CD4-positive, alpha-beta T cell treated with Interleukin-4 for 4 hours (primary cell): Measurements from ENCODE around the gene GOLIM4.
"Not testable (repeated sequence)": the region's sequence is repeated elsewhere in the genome, so short reads cannot be mapped to it uniquely, and the experiment has no call there.

Experiments used
- DNase-seq: peaks from one replicate; pipeline ENCODE4 v3.0.0-alpha.2; 2020

Gene GOLIM4

GRCh38 chr3:168071591-168072322 lies 24.0 kb downstream of the GOLIM4 start:
- no peak for DNase-seq

DNA sequence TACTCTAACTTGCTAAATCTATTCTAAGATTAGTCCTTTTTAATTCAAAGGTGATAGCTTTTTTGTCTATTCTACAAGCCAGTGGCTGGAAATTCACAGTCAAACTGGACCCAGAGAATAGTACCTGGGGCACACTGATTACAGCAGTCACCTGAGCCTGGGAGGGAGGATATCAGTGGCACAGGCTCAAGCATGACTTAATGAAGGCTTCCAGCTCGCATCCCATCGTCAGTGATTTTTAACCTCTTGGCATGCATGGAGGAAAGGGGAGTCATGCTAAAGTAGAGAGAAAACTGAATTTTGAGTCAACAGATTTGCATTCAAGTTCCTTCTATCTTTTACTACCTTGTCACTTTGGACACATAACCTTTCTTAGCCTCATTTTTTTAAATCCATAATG lies 24.8 kb downstream of the GOLIM4 start:
- no peak for DNase-seq

GRCh38 chr3:168068346-168068745 lies 27.4 kb downstream of the GOLIM4 start:
- no peak for DNase-seq

- DNase-seq: no peak
Measured at GRCh38 chr3:168066882-168067281, 28.8 kb downstream of the GOLIM4 start.

DNA sequence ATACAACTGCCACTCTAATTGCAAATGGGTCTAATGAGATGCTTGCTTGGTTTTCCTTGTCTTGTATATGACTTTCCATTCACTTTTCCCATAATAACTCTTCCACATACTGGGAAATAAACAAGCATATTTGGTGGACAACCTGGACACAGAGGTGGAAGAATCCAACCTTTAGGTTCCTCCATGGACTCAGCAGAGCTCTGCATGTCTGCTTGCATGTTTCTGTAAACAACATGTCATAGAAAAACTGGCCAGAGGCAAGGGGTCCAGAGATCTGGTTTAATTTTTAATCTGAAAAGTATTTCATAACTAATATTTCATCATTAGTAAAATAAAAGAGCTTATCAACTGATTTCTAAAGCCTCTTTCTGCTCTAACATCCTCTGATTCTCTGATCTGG lies 30.2 kb downstream of the GOLIM4 start:
- DNase-seq: no peak

GRCh38 chr3:168063122-168063521 lies 32.6 kb downstream of the GOLIM4 start:
- no peak for DNase-seq

- DNase-seq: no peak
Measured at GRCh38 chr3:168062679-168063078, 33.0 kb downstream of the GOLIM4 start.

DNA sequence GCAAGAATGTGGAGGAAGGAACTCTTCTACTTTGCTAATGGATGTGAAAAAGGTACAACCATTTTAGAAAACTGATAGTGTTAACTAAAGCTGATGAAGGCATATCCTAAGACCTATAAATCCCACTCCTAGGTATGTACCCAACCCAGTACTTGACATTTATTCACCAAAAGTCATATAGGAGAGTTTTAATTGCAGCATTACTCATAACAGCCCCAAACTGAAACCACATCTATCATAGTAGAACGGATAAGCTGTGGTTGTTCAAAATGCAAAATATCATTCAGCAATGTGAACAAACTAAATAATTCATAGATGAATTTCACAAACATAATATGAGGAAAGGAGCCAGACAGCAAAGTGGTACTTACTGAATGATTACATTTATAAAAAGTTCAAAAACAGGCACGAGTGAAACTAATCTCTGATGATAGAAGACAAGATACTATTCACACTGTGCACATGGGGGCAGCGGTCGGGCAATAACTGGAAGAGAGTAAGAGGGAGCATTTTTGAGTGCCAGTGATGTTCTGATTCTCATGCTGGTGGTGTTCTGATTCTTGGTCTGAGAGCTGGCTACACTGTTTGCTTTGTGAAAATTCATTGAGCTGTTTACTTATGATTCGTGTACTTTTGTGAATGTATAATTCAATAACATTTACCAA lies 34.3 kb downstream of the GOLIM4 start:
- DNase-seq: no peak

- DNase-seq: no peak
Measured at GRCh38 chr3:168060317-168060716, 35.4 kb downstream of the GOLIM4 start.

- DNase-seq: no peak
Measured at GRCh38 chr3:168058481-168058880, 37.2 kb downstream of the GOLIM4 start.

GRCh38 chr3:168056398-168057230 lies 39.1 kb downstream of the GOLIM4 start:
- DNase-seq: not testable (repeated sequence)

GRCh38 chr3:168054447-168054846 lies 41.3 kb downstream of the GOLIM4 start:
- DNase-seq: no peak

- no peak for DNase-seq
Measured at GRCh38 chr3:168053115-168053514, 42.6 kb downstream of the GOLIM4 start.

DNA sequence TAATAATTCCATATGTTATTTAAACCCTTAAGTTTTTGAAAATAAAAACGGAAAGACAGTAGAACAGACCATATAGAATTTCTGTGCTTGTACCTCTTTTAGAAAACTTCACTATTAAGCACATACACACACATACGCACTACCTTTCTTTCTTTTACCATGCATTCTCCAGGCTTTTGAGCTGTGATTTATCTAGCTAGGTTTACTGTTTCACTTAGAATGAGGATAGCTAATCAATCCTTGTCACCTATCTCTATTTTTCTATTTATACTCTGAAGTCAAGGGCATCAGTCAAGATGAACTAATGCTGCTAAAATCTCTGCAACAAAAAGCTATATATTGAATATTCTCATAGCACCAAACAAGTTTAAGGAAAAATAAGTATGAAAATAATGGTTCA lies 43.2 kb downstream of the GOLIM4 start:
- no peak for DNase-seq

DNA sequence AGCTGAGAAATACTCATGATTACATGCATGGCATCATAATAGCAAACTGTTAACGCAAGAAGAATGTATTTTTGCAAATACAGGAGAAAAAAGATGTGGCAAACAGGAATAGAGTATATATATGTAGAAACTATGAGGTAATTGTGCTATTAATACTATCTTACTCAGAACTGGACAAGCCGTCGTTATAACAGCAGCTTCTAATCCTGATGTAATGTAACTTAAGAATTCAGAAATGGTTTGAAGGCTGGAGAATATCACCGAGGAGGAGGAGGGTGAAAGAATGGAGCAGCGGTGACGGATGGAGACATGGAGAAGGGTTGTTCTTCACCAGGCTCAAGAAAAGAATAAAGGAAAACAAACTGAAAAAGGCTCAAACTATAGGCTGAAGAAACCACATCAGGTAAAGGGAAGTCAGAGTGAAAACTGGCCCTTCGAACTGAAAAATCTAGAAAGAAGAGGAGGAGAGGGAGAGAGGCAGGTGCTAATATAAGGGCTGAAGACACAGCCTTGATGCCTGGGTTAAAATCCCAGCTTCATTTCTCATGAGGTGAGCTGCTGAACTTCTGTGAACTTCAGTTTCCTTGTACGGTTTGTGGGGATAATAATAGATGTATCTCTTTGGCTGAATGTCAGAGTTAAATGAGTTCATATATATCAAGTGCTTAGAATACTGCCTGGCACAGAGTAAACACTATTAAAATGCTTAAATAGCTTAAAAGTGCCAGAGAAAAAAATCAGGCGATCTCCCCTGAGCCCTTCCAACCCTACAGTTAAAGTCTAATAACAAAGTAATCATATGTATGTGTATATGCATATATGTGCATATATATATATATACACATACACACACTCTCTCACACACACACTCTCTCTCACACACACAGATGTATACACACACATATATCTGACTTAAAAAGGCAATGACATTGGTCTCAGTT lies 43.9 kb downstream of the GOLIM4 start:
- no peak for DNase-seq

DNA sequence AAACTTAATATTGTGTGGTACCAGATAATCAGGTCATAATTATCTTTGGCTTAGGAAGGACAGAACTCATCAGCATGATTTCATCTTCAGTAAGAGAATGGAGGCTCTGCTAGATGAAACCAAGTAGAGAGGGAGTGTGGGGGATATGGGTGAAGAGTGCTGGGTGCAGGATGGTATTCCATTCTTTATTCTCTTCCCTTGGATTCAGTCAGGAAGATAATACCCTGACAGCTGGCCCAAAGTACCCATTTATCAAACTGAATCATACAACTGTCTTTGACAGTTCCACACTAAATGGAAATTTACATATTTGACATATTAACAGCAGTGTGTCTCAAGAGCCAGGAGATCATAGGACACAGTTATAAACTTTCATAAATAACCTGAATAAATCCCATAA lies 44.7 kb downstream of the GOLIM4 start:
- DNase-seq: no peak

GRCh38 chr3:168049367-168049974 lies 46.3 kb downstream of the GOLIM4 start:
- DNase-seq: no peak

- no peak for DNase-seq
Measured at GRCh38 chr3:168048414-168049330, 47.1 kb downstream of the GOLIM4 start.

DNA sequence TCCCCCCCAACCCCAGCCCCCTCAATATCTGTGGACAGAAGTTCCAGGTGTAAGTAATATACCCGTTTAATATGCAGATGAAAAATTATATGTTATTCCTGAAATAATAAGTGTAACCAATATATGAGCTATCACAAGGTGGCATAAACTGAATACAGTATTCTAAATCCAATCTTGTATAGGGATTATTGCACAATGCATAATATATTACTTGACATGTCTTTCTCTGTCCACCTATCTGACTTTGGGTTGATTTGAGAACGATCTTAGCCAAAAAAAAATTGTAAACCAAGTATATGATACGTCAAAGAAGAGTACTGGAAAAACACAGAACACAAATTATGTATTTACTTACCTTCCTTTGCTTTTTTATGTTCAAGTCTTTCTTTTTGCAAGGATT lies 47.8 kb downstream of the GOLIM4 start:
- no peak for DNase-seq

DNA sequence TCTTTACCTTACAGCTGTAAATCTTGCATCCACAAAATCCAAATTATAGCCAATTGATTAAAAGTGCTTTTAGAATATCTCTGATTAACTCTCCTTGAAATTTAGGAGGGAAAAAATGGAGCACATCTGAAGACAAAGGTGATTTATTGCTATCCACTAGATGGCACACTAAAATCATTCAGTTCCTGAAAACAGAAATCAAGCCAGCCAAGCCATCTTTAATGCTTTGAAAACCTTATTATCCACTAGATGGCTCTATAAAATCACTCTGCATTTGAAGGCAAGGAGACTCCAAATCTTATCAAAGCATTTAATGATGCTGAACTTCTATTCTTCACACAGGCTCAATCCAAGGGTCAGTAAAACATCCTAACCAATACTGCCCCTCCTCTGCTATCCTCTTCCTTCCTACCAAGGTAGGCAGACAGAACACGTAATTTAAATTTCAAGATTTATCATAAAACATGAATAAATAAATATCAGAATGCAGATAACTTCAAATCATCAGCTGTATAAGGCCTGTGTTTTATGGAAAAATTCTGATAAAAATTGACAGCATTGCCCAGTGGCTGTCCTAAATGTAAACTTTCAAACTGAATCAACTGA lies 48.4 kb downstream of the GOLIM4 start:
- DNase-seq: peak; percentile 30

GRCh38 chr3:168044049-168044448 lies 51.7 kb downstream of the GOLIM4 start:
- no peak for DNase-seq
